GM12878 (cell line): ENCODE data around the gene P2RY10. TPM values are rescaled to one million over a fixed set of nuclear protein-coding genes. Genes with fewer than 3 reads are reported as not detected.

Experiments used
- ATAC-seq: fragments of 200-7000 bp; cut with Tn5 transposase; 3 replicates; pipeline ENCODE4 v1.9.1; 2020; ENCODE audit warnings: mild to moderate bottlenecking, moderate library complexity
- BruUV-seq: library from RNA; stranded (reverse); fragments of 400-500 nt; replicated peaks from 2 replicates; lab custom pipeline; 2021; lab: Mats Ljungman, UMichigan
- CTCF ChIA-PET: fragments of 300-600 bp; sonication (Branson Sonifier 250); formaldehyde crosslinking; extraction: SDS; loops from one replicate; lab custom pipeline; 2021; ENCODE audit warnings: inconsistent platforms; lab: Yijun Ruan, JAX
- POLR2A ChIA-PET: fragments of 350-600 bp; formaldehyde crosslinking; extraction: SDS; loops from one replicate; lab custom pipeline; 2021; ENCODE audit warnings: inconsistent platforms; lab: Charles Lee
- RAD21 ChIA-PET: fragments of 300-600 bp; sonication (Branson Sonifier 250); formaldehyde crosslinking; loops from one replicate; lab custom pipeline; 2023; ENCODE audit warnings: antibody characterized with exemption; ENCODE audit not compliant: unreplicated experiment; lab: Charles Lee
- SMC1A ChIA-PET: fragments of 300-600 bp; sonication (Branson Sonifier 250); formaldehyde crosslinking; loops from one replicate; lab custom pipeline; 2023; ENCODE audit not compliant: unreplicated experiment, uncharacterized antibody; lab: Charles Lee
- DNase-seq: peaks from one replicate; pipeline ENCODE4 v3.0.0-alpha.2; 2011; ENCODE audit warnings: low read depth, low spot score
- FAIRE-seq: peaks from 3 replicates; lab custom pipeline; 2011; peaks lifted over from hg19 to GRCh38; lab: Jason Lieb, UNC
- H2AFZ ChIP-seq: 2 replicates; pipeline ENCODE4 v1.6.0; 2011; ENCODE audit warnings: low read depth, low read length, control low read depth; ENCODE audit not compliant: control insufficient read depth
- H3K27ac ChIP-seq: 2 replicates; pipeline ENCODE4 v1.5.1; 2011; ENCODE audit warnings: control low read depth; ENCODE audit not compliant: control insufficient read depth, insufficient read depth
- H3K27me3 ChIP-seq, 2 experiments: replicated peaks in 1 of 2; 2 replicates each; pipeline versions ENCODE4 v1.6.0 to v1.6.1; 2011; ENCODE audit warnings: low read length in 1 of 2; ENCODE audit not compliant: control insufficient read depth in 2 of 2, insufficient read depth in 2 of 2
- H3K36me3 ChIP-seq, 2 experiments: 2 replicates each; pipeline ENCODE4 v1.5.1; 2011; ENCODE audit warnings: low read length in 1 of 2; ENCODE audit not compliant: control insufficient read depth in 2 of 2, insufficient read depth in 2 of 2
- H3K4me1 ChIP-seq: 2 replicates; pipeline ENCODE4 v1.6.1; 2011; ENCODE audit warnings: mild to moderate bottlenecking, low read length, moderate library complexity, mixed read lengths; ENCODE audit not compliant: control insufficient read depth, insufficient read depth
- H3K4me2 ChIP-seq: 2 replicates; pipeline ENCODE4 v1.6.0; 2011; ENCODE audit warnings: control low read depth; ENCODE audit not compliant: control insufficient read depth, insufficient read depth
- H3K4me3 ChIP-seq: fragments of 200-600 bp; sonication (generic); 2 replicates; pipeline ENCODE4 v1.5.1; 2016
- H3K79me2 ChIP-seq: 2 replicates; pipeline ENCODE4 v1.6.0; 2011; ENCODE audit warnings: low read length; ENCODE audit not compliant: control insufficient read depth, insufficient read depth
- H3K9ac ChIP-seq: 2 replicates; pipeline ENCODE4 v1.8.0; 2011; ENCODE audit warnings: low read length, control low read depth, mixed read lengths; ENCODE audit not compliant: control insufficient read depth, insufficient read depth
- H3K9me3 ChIP-seq: replicated peaks from 3 replicates; pipeline ENCODE4 v1.5.1; 2011; ENCODE audit warnings: mild to moderate bottlenecking, low read length; ENCODE audit not compliant: control insufficient read depth, insufficient read depth
- H4K20me1 ChIP-seq: 2 replicates; pipeline ENCODE4 v1.6.0; 2011; ENCODE audit not compliant: control insufficient read depth, insufficient read depth
- ATF7 ChIP-seq: fragments of 450-650 bp; IDR thresholded peaks from 2 replicates; pipeline ENCODE4 v1.6.1; 2016; ENCODE audit warnings: low read depth, mild to moderate bottlenecking
- BMI1 ChIP-seq: fragments of 450-650 bp; IDR thresholded peaks from 2 replicates; pipeline ENCODE4 v1.6.1; 2016; ENCODE audit warnings: mild to moderate bottlenecking, moderate library complexity, borderline replicate concordance
- CBX3 ChIP-seq: fragments of 200-600 bp; sonication (generic); IDR thresholded peaks from 2 replicates; pipeline ENCODE4 v1.6.1; 2016; ENCODE audit warnings: low read depth, borderline replicate concordance
- CEBPB ChIP-seq, 2 experiments: fragments of 150-350 bp in 1 of 2; IDR thresholded peaks; 2 replicates each; pipeline ENCODE4 v1.6.1; 2012 to 2014; ENCODE audit warnings: low read depth in 2 of 2, low read length in 2 of 2, borderline replicate concordance in 1 of 2, inconsistent platforms in 1 of 2
- CHD2 ChIP-seq: IDR thresholded peaks from 2 replicates; pipeline ENCODE4 v1.6.1; 2011; ENCODE audit warnings: low read depth, low read length, improper control_type of control experiment, borderline replicate concordance
- EP300 ChIP-seq, 2 experiments: fragments of 150-350 bp in 1 of 2; IDR thresholded peaks; 2 replicates each; pipeline ENCODE4 v1.6.1; 2011 to 2012; ENCODE audit warnings: low read depth in 2 of 2, low read length in 2 of 2, borderline replicate concordance in 1 of 2, improper control_type of control experiment in 1 of 2, inconsistent platforms in 1 of 2; ENCODE audit not compliant: control insufficient read depth in 1 of 2
- ETV6 ChIP-seq, 2 experiments: fragments of 450-650 bp in 1 of 2; IDR thresholded peaks in 1 of 2; conservative IDR thresholded peaks in 1 of 2; 2 replicates each; pipeline ENCODE4 v1.6.1; 2014; ENCODE audit warnings: antibody characterized with exemption in 1 of 2, borderline replicate concordance in 1 of 2, low read depth in 1 of 2, mild to moderate bottlenecking in 1 of 2, moderate library complexity in 1 of 2
- IRF4 ChIP-seq: IDR thresholded peaks from 2 replicates; pipeline ENCODE4 v1.6.1; 2011; ENCODE audit warnings: low read depth, low read length
- KLF5 ChIP-seq: fragments of 450-650 bp; IDR thresholded peaks from 2 replicates; pipeline ENCODE4 v1.6.1; 2014; ENCODE audit warnings: mild to moderate bottlenecking; ENCODE audit not compliant: partially characterized antibody
- MAX ChIP-seq: IDR thresholded peaks from 2 replicates; pipeline ENCODE4 v1.6.1; 2012; ENCODE audit warnings: low read depth, low read length, improper control_type of control experiment
- NR2C1 ChIP-seq: fragments of 450-650 bp; IDR thresholded peaks from 2 replicates; pipeline ENCODE4 v1.6.1; 2017; ENCODE audit warnings: antibody characterized with exemption, mild to moderate bottlenecking, moderate library complexity
- NR2C2 ChIP-seq: IDR thresholded peaks from 2 replicates; pipeline ENCODE4 v1.6.1; 2011; ENCODE audit warnings: borderline replicate concordance, low read depth; ENCODE audit not compliant: control insufficient read depth, insufficient read length
- PAX5 ChIP-seq: IDR thresholded peaks from 2 replicates; pipeline ENCODE4 v1.6.1; 2011; ENCODE audit warnings: low read depth, low read length, borderline replicate concordance
- POLR2A ChIP-seq: IDR thresholded peaks from 2 replicates; pipeline ENCODE4 v1.6.1; 2011; ENCODE audit warnings: low read depth, mild to moderate bottlenecking, low read length
- RAD21 ChIP-seq: IDR thresholded peaks from 2 replicates; pipeline ENCODE4 v1.6.1; 2011; ENCODE audit warnings: mild to moderate bottlenecking, low read depth, low read length, moderate library complexity; ENCODE audit not compliant: insufficient read depth
- REST ChIP-seq: IDR thresholded peaks from 2 replicates; pipeline ENCODE4 v1.6.1; 2012; ENCODE audit warnings: mild to moderate bottlenecking, low read depth, low read length
- RUNX3 ChIP-seq: IDR thresholded peaks from 2 replicates; pipeline ENCODE4 v1.6.1; 2012; ENCODE audit warnings: low read length, inconsistent platforms
- SIN3A ChIP-seq: IDR thresholded peaks from 2 replicates; pipeline ENCODE4 v1.6.1; 2012; ENCODE audit warnings: low read depth, low read length, improper control_type of control experiment
- ZNF24 ChIP-seq: fragments of 450-650 bp; IDR thresholded peaks from 2 replicates; pipeline ENCODE4 v1.6.1; 2017; ENCODE audit warnings: antibody characterized with exemption, mild to moderate bottlenecking
- ZNF622 ChIP-seq: fragments of 450-650 bp; IDR thresholded peaks from 2 replicates; pipeline ENCODE4 v1.6.1; 2017; ENCODE audit warnings: mild to moderate bottlenecking, inconsistent platforms
- WGBS: methylation state at CpG from one replicate; pipeline ENCODE4 v1.1.6; 2016; ENCODE audit warnings: low lambda C conversion rate; ENCODE audit not compliant: insufficient replicate concordance, insufficient coverage; ENCODE audit errors: missing lambda C conversion rate; 5-methylcytosine and 5-hydroxymethylcytosine counted together
- in situ Hi-C: fragments of 300-500 bp; cut with MboI; formaldehyde crosslinking; loops from 9 replicates; pipeline ENCODE4 v1.14.3; 2018; ENCODE audit warnings: mixed read lengths
- intact Hi-C: fragments of 100-400 bp; cut with micrococcal nuclease; formaldehyde crosslinking; loops from one replicate; pipeline ENCODE4 v1.14.2; 2022; ENCODE audit not compliant: unreplicated experiment
- polyA plus RNA-seq, 11 experiments: library from polyadenylated mRNA; depleted of rRNA in 4 of 11; unstranded in 6 of 11; stranded (reverse) in 5 of 11; fragments of >200 nt; fragmentation: Nextera tagmentation in 4 of 11; fragmentation: Illumina TruSeq in 1 of 11; extraction: Ambion mirVana in 4 of 11; extraction: Trizol in 1 of 11; gene quantifications; 1 replicate in 1 of 11; 2 replicates in 10 of 11; pipeline versions ENCODE4 v1.2.1 to v1.2.3, GENCODE V29; 2011 to 2016; ENCODE audit warnings: inconsistent platforms in 2 of 11, missing spikeins in 2 of 11, low read depth in 1 of 11
- total RNA-seq, 4 experiments: library from RNA; depleted of rRNA in 3 of 4; stranded (reverse); fragments of >200 nt in 3 of 4; fragmentation: Illumina TruSeq in 1 of 4; extraction: Trizol in 1 of 4; gene quantifications; 2 replicates each; pipeline versions ENCODE4 v1.2.1 to v1.2.3, GENCODE V29; 2013 to 2021

P2RY10 gene
- total and polyA plus RNA-seq, 10 of the 15 experiments (the other 5 are each of a cell fraction or from before 2014, with no cell fraction given): 43.8 to 288 (median 72.1) TPM

GRCh38 chrX:78957049-78957767 is 12.0 kb downstream of the P2RY10 start:
- ChIA-PET POLR2A (interaction anchor here (0.6 to 2.5 kb wide), 12 partner anchors 10 to 210 kb away, joined by 3 to 16 read pairs (median 4); partner anchors contain the start of gene P2RY10), RAD21 (interaction anchor here (0.7 to 3.9 kb wide), 16 partner anchors 11 to 402 kb away, joined by 3 to 37 read pairs (median 6); partner anchors contain the start of gene P2RY10), SMC1A (interaction anchor here (0.8 to 5.5 kb wide), 24 partner anchors 8 to 317 kb away, joined by 3 to 81 read pairs (median 4); partner anchors contain the start of gene P2RY10), CTCF (interaction anchor here (0.7 to 2.4 kb wide), 9 partner anchors 12 to 302 kb away, joined by 3 to 10 read pairs (median 3); partner anchors contain the start of genes GPR174 and P2RY10)
- peak overlapping the region; percentile 86 for H3K27ac ChIP-seq
- H3K36me3 ChIP-seq: peaks cover 11 to 34% of the 10 kb centered on the region in 2 experiments
- H3K4me2 ChIP-seq: peak overlapping the region; percentile 85
- H3K9me3 ChIP-seq: peaks cover 19% of the 10 kb centered on the region; the same call in 2 of the 3 replicates
- H4K20me1 ChIP-seq: no peaks in the 10 kb centered on the region
- H3K9ac ChIP-seq: peak overlapping the region; percentile 44
- FAIRE-seq (no peak), DNase-seq (no peak), ATAC-seq (peak; percentile 59)
- no TSS peak for BruUV-seq
- in situ Hi-C loops: no loop called here
- intact Hi-C loops: loop anchor here (1.0 to 10.0 kb wide), 5 partner anchors 10 to 632 kb away; partner anchors contain the start of genes CYSLTR1 and ITM2A
- H2AFZ ChIP-seq: no peak overlapping the region
- H3K4me1 ChIP-seq: peaks cover 28% of the 10 kb centered on the region
- peak overlapping the region; percentile 49; the same call in 1 of the 2 replicates for H3K4me3 ChIP-seq
- no peaks in the 10 kb centered on the region for H3K27me3 ChIP-seq
- 0% methylated on average over 2 of the region's 2 CpGs for WGBS
- peaks cover 87% of the 10 kb centered on the region for H3K79me2 ChIP-seq
- TF ChIP-seq EP300 (IDR thresholded peaks at IDR 0.05; ENCODE audit: borderline replicate concordance in 1 of 2, control insufficient read depth in 1 of 2, low read depth in 2 of 2, low read length in 2 of 2) (peak in 1 of 2 experiments; percentile 42; a peak in 2 of 4 replicates), CBX3 (no peak), MAX (no peak), ETV6 (conservative IDR thresholded peaks at IDR 0.05 in 1 of 2, IDR thresholded peaks at IDR 0.05 in 1 of 2; ENCODE audit: borderline replicate concordance in 1 of 2, low read depth in 1 of 2) (0 out of 4 replicates have a peak, but pooled peaks of 1 of the 2 experiments have one; percentile 35), NR2C2 (no peak), ZNF622 (no peak), KLF5 (no peak), POLR2A (no peak), REST (no peak), RAD21 (no peak), SIN3A (no peak), NR2C1 (no peak), ZNF24 (no peak), BMI1 (no peak), ATF7 (no peak), RUNX3 (peak; percentile 30), CHD2 (no peak), CEBPB (IDR thresholded peaks at IDR 0.05; ENCODE audit: borderline replicate concordance in 1 of 2, low read depth in 2 of 2, low read length in 2 of 2) (no peak), PAX5 (no peak), IRF4 (0 out of 2 replicates have a peak, but pooled peaks have one; percentile 28)
